Astrocyte of the spinal cord (primary cell): ENCODE measurements around the gene BHLHE40.

Experiments used
- DNase-seq: peaks from one replicate; pipeline ENCODE4 v3.0.0; 2011; ENCODE audit warnings: low read depth, low spot score
- H3K4me3 ChIP-seq: 2 replicates; pipeline ENCODE4 v1.5.1; 2011; ENCODE audit warnings: low read depth, mild to moderate bottlenecking, low read length, moderate library complexity
- in situ Hi-C: cut with HindIII; loops from 2 replicates; pipeline ENCODE4 v1.10.0; 2017; ENCODE audit warnings: low sequenced_read_pairs
- TF ChIP-seq, protein P1 (sequence below): IDR thresholded peaks from 2 replicates; pipeline ENCODE4 v1.5.1; 2012; ENCODE audit warnings: low read depth, mild to moderate bottlenecking, low read length, inconsistent platforms

BHLHE40 gene

DNA sequence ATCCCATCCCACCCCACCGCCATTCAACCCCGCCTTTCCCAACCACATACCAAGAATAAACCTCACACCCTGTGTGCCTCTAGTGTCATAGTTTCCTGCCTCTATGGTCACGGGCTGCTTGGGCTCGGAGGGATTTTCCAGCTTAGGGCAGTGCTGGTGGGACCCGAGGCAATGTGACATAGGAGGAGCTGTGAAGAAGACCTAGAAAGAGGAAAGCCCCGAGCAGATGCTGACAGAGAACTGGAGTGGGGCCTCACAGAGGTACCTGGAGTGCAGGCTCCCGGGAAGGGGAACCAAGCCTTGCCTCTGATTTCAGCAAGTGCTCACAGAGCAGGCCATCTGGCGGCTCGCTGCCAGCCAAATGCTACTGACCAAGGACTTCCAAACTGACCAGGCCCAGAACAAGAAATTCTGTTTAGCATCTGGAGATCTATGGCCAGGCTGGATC lies 27.5 kb downstream of the BHLHE40 start:
- H3K4me3 ChIP-seq: no peak overlapping the region
- TF ChIP-seq, protein P1, sequence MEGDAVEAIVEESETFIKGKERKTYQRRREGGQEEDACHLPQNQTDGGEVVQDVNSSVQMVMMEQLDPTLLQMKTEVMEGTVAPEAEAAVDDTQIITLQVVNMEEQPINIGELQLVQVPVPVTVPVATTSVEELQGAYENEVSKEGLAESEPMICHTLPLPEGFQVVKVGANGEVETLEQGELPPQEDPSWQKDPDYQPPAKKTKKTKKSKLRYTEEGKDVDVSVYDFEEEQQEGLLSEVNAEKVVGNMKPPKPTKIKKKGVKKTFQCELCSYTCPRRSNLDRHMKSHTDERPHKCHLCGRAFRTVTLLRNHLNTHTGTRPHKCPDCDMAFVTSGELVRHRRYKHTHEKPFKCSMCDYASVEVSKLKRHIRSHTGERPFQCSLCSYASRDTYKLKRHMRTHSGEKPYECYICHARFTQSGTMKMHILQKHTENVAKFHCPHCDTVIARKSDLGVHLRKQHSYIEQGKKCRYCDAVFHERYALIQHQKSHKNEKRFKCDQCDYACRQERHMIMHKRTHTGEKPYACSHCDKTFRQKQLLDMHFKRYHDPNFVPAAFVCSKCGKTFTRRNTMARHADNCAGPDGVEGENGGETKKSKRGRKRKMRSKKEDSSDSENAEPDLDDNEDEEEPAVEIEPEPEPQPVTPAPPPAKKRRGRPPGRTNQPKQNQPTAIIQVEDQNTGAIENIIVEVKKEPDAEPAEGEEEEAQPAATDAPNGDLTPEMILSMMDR: no peak
- no peak for DNase-seq
- in situ Hi-C loops: no loop called here

DNA sequence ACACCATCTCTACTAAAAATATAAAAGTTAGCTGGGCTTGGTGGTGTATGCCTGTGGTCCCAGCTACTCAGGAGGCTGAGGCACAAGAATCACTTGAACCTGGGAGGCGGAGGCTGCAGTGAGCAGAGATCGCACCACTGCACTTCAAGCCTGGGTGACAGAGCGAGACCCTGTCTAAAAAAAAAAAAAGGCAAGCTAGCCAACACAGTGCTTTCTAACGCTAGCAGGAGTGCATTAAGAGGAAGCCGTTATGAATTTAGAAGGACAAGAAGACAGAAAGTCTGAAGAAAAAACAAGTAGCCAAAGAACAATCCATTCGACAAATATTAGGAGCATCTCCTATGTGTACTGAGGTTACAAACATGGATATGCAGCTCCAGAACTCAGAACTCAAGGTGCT lies 28.6 kb downstream of the BHLHE40 start:
- no peak for DNase-seq
- H3K4me3 ChIP-seq: no peak overlapping the region
- in situ Hi-C loops: no loop called here
- TF ChIP-seq, protein P1: no peak

GRCh38 chr3:5009506-5010109 lies 30.4 kb downstream of the BHLHE40 start:
- DNase-seq: peak; percentile 26
- no peak overlapping the region for H3K4me3 ChIP-seq
- in situ Hi-C loops: no loop called here
- TF ChIP-seq, protein P1: no peak

GRCh38 chr3:5010140-5010539 lies 30.9 kb downstream of the BHLHE40 start:
- in situ Hi-C loops: no loop called here
- H3K4me3 ChIP-seq: no peak overlapping the region
- no peak for DNase-seq
- TF ChIP-seq, protein P1: no peak

- H3K4me3 ChIP-seq: no peak overlapping the region
- TF ChIP-seq, protein P1: no peak
- DNase-seq: no peak
- in situ Hi-C loops: no loop called here
These were observed 31.7 kb downstream of the BHLHE40 start for GRCh38 chr3:5010706-5011554.

- DNase-seq: no peak
- H3K4me3 ChIP-seq: no peak overlapping the region
- TF ChIP-seq, protein P1: no peak
- in situ Hi-C loops: no loop called here
These were observed 32.5 kb downstream of the BHLHE40 start for GRCh38 chr3:5011555-5012256.
